Kidney capillary endothelial cell (primary cell): ENCODE results near the gene UBTD1.
A peak's percentile ranks its signal among the peaks of the same experiment; 100 is the strongest.
"Not testable (repeated sequence)": the region's sequence is repeated elsewhere in the genome, so short reads cannot be mapped to it uniquely, and the experiment has no call there.

Experiments
- DNase-seq: peaks from one replicate; pipeline ENCODE4 v3.0.0-alpha.2; 2018; ENCODE audit warnings: low spot score

Gene UBTD1

GRCh38 chr10:97563337-97563736 is 64.6 kb downstream of the UBTD1 start:
- DNase-seq = no peak

GRCh38 chr10:97564776-97565175 is 66.1 kb downstream of the UBTD1 start:
- no peak for DNase-seq

GRCh38 chr10:97566336-97566996 is 67.7 kb downstream of the UBTD1 start:
- no peak for DNase-seq

GRCh38 chr10:97567891-97568290 is 69.2 kb downstream of the UBTD1 start:
- no peak for DNase-seq

GRCh38 chr10:97570146-97570788 is 71.5 kb downstream of the UBTD1 start:
- no peak for DNase-seq

- no peak for DNase-seq
Observed at GRCh38 chr10:97570789-97571471, 72.2 kb downstream of the UBTD1 start.

GRCh38 chr10:97571622-97572021 is 72.9 kb downstream of the UBTD1 start:
- no peak for DNase-seq

GRCh38 chr10:97572214-97572989 is 73.7 kb downstream of the UBTD1 start, which contains the start of gene ANKRD2:
Gene ANKRD2, plus strand, starts transcription at chr10:97572779. Its CDS starts 10 bp downstream, at chr10:97572789.
- DNase-seq = peak; percentile 60

- no peak for DNase-seq
Observed at GRCh38 chr10:97573021-97573420, 74.3 kb downstream of the UBTD1 start.

- DNase-seq = no peak
Observed at GRCh38 chr10:97573672-97574071, 74.9 kb downstream of the UBTD1 start.

- DNase-seq = peak; percentile 88
Observed at GRCh38 chr10:97574374-97575126, 75.8 kb downstream of the UBTD1 start.

- no peak for DNase-seq
Observed at GRCh38 chr10:97575127-97575668, 76.5 kb downstream of the UBTD1 start.

GRCh38 chr10:97576487-97576886 is 77.8 kb downstream of the UBTD1 start:
- DNase-seq = not testable (repeated sequence)

- no peak for DNase-seq
Observed at GRCh38 chr10:97577701-97578100, 79.0 kb downstream of the UBTD1 start.

- DNase-seq = no peak
Observed at GRCh38 chr10:97578171-97578844, 79.6 kb downstream of the UBTD1 start.

- DNase-seq = no peak
Observed at GRCh38 chr10:97580421-97581367, 82.0 kb downstream of the UBTD1 start.

GRCh38 chr10:97582169-97582568 is 83.4 kb downstream of the UBTD1 start:
- DNase-seq = no peak

- DNase-seq = no peak
Observed at GRCh38 chr10:97583476-97583875, 84.8 kb downstream of the UBTD1 start.

- peak; percentile 12 for DNase-seq
Observed at GRCh38 chr10:97584060-97584797, 85.5 kb downstream of the UBTD1 start, which contains the start of gene HOGA1. Gene HOGA1, plus strand, starts transcription at chr10:97584389. Its CDS starts 315 bp downstream, at chr10:97584704.
